Endometrial microvascular endothelial cells (primary cell): ENCODE data around the gene TRPV5. TPM values are rescaled to one million over a fixed set of nuclear protein-coding genes. Genes with fewer than 3 reads are reported as not detected.

Experiments used
- in situ Hi-C: cut with HindIII; loops from 2 replicates; pipeline ENCODE4 v1.10.0; 2017; ENCODE audit warnings: low sequenced_read_pairs, low pct_unique_long_range_greater_than_20kb; ENCODE audit errors: inconsistent ontology term
- total RNA-seq: library from RNA; depleted of rRNA; stranded (reverse); fragments of >200 nt; gene quantifications from one replicate; pipeline ENCODE4 v1.2.3, GENCODE V29; 2015; ENCODE audit errors: inconsistent ontology term

Gene TRPV5
- total RNA-seq, 1 donor from 2014 or later: not detected

- in situ Hi-C loops: no loop called here
These were observed 39.2 kb downstream of the TRPV5 start for GRCh38 chr7:142894112-142894984.

DNA sequence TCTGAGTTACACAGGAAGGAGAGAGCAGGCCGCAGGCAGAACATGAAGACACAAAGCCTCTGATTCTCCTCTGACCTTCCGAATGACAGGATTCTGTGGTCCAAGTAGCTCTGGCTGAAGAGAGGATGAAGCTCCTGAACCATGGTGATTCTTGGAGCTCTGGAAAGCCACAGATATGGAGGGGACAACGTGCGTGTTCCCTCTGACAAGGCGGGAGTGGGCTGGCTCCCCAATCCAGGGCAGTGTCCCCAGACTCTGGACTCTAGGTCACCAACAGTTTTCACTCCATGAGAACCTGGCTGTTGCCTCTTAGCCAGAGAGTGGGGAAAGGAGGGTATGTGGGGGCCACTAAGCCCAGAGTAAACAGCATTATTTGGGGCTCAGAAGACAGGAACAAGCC is 40.6 kb downstream of the TRPV5 start:
- in situ Hi-C loops: no loop called here

DNA sequence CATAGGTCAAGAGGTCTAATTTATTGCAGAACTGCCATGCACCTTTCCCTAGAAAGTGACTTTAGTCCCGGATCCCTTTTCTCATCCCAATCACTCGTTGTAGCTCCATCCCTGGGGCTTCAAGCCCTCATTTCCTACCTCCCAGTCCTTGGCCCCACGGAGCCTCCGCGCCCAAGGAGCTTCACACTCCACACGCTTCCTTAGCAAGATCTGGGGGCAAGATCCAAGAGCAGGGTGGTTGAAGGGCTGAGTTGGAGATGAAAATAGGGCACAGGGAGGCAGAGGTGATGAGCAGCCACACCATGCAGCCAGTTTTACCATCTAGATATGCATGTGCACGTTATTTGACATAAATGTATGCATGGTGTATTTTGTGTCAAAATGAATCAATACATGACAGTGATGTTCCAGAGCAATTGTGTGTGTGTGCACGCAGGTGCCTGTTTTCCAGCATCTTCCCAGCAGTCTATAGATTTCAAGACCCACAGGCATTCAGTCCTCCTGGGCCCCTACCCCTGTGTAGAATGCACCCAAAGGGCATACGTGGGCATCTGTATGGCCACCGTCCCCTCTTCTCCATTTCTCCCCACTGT is 42.0 kb downstream of the TRPV5 start:
- in situ Hi-C loops: no loop called here

DNA sequence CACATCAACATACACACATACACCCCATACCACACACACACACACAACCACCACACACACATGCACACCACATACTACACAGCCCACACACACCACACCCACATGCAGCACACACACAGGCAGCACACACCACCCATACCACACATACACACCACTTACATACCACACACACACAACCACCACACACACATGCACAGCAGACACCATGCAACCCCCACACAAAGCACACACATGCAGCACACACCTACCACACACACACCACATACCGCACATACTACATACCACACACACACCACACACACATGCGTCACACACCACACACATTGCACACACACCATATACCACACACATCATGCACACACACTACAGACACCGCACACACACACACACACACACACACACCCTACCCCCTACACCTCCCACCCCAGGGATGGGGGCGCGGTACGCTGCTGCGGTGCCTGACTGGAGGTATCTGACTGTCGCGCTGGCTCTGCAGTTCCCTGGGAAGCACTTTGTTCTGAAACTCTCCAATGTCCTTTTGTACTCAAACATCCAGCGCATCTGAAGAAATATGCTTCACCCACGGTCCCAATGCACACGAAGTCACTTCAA is 42.6 kb downstream of the TRPV5 start:
- in situ Hi-C loops: no loop called here

- in situ Hi-C loops: no loop called here
These were observed 43.7 kb downstream of the TRPV5 start for GRCh38 chr7:142889816-142890215.

DNA sequence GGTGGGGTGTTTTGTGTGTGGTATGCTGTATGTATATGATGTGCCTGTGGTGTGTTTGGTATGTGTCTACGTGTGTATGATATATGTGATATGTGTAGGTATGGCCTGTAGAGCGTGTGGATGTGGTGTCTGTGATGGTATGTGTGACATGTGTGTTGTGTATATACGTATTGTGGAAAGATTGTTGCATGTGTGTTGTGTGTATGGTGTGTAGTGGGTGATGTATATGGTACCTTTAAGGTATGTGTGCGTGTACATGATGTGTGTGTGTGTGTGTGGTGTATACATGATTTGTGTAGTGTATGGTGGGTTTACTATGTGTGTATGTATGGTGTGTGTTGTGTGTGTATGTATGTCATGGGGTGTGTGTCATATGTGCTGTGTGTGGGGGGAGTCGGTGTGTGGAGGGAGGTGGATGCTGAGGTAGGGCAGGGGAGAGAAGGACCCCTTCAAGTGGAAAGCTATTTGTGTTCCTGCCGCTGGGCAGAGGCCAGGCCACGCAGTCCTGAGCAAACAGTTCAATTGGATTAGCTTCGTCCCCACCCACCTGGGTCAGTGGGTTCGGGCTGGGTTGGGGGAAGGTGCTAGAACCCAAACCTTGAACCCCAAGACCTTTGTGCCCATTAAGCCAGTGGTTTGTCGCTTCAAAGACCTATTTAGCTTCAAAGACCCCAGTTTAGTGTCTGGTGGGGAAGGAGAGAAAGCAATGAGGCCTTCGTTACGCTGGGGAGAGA is 46.1 kb downstream of the TRPV5 start:
- in situ Hi-C loops: no loop called here

- in situ Hi-C loops: no loop called here
These were observed 46.7 kb downstream of the TRPV5 start for GRCh38 chr7:142886866-142887265.

DNA sequence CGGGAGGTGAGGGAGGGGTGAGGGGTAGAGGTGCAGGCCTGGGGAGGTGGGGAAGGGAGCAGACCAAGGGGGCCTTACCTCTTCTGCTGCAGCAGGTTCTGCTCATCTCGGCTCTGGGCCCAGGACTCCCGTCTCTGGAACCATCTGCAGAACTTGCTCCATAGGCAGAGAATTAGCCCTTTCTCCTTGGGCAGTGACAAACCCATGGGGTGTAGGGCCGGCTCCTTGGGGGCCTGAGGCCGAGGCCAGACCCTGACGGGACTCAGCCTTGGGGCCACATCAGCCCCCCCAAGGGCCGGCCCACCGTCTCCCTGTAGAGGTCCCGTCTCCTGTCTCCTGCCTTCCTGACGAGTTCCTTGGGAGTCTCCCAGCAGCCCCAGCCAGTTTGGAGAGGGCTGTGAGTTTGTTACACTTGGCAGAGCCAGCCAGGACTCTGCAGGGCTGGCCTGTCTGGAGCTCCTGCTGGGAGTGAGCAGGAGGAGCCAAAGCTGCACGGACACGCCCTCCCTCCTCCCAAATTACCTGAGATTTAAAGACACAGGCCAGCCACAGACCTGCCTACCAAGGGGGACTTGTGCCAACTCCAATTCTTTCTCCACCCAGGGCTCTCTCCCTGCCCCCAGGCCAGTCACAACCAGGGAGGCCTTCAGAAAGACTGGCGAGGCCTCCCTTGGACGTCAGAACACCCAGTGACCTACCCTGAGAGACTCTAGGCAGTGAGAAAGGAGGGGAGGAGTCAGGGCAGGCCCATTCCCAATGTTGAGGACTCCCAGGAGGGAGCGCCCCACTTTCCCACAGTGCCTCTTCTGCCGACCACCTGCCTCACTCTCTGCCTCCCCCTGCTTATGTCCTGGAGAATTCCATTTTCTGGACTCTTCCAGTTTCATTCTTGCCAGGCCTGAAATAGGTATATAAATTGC is 48.0 kb downstream of the TRPV5 start, which contains the start of gene TRPV6:
Gene TRPV6 (minus strand): TSS at position 435 of the 920 bp plus-strand sequence.
- in situ Hi-C loops: no loop called here

DNA sequence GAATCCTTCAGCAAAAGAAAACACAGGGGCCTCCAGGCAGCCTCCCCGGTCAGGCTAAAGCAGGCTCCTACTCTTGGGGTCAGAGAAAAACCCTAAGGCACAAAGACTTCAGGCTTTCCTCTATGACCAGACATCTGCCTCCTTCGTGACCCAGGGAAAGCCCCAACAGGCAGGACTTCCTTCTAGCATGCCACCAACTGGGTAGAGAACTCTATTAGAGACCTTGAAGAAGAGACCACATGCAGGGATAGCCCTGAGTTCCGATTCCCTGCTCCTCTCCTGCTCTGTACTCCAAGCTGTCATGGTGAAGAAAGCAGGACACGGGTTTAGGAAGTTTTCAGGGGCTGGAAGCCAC is 49.3 kb downstream of the TRPV5 start:
- in situ Hi-C loops: no loop called here

DNA sequence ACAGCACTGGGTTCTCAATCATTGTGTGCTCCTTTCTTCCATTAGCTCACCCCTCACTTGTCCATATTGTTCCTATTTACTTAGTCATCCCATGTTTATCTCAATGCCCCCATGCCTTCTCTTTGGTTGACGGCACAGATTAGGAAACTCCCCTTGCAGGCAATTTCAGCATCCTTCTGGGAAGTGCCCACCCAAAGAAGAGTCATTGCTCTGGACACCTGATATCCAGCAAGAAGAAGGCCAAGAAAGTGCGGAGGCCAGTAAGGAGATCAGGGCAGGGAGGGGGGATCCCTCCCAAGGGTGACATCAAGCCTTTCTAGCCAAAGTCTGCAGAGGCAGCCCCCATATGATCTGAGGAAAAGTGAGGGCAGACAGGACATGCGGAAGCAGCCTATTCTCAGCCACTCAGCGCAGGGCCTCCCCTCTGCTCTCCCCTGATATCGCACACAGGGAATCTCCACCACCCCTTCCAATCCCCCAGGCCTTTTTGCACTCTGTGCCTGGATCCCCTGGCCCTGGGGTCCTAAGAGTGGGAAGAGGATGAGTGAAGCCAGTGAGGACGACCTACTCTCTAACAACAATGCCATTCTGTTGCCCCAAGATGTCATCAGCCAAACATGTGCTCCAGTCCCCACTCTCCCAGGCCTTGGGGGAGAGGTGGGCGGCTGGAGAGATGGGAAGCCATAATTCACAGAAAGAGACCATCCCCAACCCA is 49.8 kb downstream of the TRPV5 start:
- in situ Hi-C loops: no loop called here

DNA sequence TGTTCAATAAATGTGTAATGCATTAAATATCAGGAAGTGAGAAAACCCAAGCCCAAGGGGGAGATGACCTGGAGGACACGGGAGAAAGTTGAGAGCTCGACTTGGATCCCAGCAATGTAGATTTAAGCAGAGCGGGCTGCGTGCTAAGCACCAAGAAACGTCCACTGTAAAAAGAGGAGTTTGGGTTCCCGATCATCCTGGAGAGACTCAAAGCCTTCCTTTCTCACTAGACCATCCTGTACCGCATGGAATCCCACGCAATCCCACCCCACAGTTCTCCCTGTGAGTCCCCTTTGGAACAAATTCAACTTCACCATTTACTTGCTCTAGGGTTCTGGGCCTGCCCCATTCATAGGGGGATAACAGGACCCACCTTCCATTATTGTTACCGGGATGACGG is 50.4 kb downstream of the TRPV5 start:
- in situ Hi-C loops: no loop called here

DNA sequence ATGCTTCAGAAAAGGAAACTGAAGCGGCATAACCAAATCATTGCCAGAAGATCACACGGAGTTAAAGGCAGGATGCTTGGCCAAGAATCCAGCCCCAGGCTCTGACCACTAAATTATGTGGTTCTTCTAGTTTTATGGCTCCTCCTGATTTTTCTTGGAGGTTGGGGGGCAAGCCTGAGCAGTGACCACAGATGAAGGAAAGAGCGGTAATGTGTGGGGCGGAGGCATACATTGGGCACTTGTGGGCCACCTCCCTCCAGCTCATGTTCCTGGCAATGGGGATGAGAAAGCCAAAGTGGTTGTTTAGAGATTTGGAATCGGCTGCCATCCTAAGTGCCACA is 51.2 kb downstream of the TRPV5 start:
- in situ Hi-C loops: no loop called here

- in situ Hi-C loops: no loop called here
These were observed 51.8 kb downstream of the TRPV5 start for GRCh38 chr7:142881586-142882337.

GRCh38 chr7:142880876-142881505 is 52.6 kb downstream of the TRPV5 start:
- in situ Hi-C loops: no loop called here

GRCh38 chr7:142879060-142879459 is 54.5 kb downstream of the TRPV5 start:
- in situ Hi-C loops: no loop called here

- in situ Hi-C loops: no loop called here
These were observed 55.2 kb downstream of the TRPV5 start for GRCh38 chr7:142878315-142878714.
